GM12872 (cell line): ENCODE results near the gene B9D1.

ENCODE experiments used
- TF ChIP-seq, protein P1 (sequence below): IDR thresholded peaks from 3 replicates; pipeline ENCODE4 v1.5.1; 2011; ENCODE audit warnings: low read depth, mild to moderate bottlenecking, low read length, moderate library complexity; ENCODE audit not compliant: insufficient read depth

B9D1 gene

DNA sequence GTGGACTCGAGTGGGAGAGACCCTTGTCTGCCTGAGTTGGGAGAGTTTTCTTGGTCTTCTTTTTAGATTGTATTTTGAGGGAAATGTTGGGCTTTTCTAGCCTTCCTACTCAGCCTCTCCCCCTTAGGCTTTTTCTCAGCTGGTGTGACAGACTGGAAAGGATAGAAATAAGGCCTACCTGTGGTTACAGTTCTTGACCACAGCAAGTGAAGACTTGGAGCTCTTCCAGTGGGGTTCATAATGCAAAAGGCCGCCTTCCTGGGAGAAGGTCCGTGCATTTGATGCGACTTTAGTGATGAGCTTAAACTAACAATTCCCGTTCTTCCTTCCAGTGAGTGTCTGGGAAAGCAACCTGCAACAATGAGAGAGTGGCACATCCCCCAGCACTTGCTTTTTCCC lies 56.8 kb downstream of the B9D1 start:
- TF ChIP-seq, protein P1, sequence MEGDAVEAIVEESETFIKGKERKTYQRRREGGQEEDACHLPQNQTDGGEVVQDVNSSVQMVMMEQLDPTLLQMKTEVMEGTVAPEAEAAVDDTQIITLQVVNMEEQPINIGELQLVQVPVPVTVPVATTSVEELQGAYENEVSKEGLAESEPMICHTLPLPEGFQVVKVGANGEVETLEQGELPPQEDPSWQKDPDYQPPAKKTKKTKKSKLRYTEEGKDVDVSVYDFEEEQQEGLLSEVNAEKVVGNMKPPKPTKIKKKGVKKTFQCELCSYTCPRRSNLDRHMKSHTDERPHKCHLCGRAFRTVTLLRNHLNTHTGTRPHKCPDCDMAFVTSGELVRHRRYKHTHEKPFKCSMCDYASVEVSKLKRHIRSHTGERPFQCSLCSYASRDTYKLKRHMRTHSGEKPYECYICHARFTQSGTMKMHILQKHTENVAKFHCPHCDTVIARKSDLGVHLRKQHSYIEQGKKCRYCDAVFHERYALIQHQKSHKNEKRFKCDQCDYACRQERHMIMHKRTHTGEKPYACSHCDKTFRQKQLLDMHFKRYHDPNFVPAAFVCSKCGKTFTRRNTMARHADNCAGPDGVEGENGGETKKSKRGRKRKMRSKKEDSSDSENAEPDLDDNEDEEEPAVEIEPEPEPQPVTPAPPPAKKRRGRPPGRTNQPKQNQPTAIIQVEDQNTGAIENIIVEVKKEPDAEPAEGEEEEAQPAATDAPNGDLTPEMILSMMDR = no peak

DNA sequence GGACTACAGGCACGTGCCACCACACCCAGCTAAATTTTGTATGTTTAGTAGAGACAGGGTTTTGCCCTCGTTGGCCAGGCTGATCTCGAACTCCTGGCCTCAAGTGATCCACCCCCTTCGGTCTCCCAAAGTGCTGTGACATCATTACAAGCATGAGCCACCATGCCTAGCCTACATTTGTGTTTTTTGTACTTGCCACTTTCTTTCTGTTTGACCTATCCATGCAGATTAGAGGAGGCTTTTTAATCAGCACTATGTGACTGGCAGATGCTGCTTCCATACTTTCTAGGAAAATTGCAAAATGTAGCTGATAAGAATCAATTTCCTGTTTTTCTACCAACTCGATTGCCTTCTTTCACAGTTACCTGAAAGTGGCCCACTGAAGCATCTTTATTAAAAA lies 57.3 kb downstream of the B9D1 start:
- TF ChIP-seq, protein P1 = no peak

DNA sequence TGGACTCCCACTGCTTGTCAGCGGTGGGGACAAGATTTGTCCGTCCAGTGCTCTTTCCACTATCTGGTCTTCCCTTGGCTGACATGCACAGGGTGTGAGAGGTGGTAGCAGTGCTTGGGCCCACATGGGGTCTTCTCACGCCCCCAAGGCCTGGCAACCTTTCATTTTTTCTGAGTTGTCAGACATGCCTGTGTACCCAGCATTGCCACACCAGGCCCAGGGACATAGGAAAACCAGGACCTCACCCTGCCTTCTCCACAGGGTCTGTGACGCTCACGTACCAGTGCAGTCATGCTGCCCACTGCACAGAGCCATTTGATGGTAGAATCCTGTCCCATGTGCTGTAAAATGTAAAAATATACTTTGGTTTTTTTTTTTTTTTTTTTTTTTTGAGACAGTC lies 57.8 kb downstream of the B9D1 start:
- TF ChIP-seq, protein P1 = no peak

DNA sequence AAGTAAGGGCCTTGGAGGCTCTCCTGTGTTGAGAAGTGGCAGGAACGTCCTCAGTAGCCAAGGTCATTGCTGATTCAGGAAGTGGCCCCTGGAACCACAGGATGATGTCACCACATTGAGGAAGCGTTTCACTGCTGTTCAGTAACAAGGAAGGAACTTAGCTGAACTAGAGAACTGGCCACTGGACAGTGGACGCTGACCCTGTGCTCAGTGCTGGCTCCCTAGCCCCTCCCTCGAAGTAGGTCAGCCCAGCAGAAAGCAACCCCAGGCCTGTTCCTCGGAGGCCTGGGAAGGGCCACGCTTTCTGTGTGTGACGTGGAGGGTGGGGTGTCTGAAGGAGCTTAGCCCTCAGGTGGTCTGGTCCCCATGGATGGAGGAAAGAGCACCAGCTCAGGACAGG lies 58.3 kb downstream of the B9D1 start:
- TF ChIP-seq, protein P1 = no peak

DNA sequence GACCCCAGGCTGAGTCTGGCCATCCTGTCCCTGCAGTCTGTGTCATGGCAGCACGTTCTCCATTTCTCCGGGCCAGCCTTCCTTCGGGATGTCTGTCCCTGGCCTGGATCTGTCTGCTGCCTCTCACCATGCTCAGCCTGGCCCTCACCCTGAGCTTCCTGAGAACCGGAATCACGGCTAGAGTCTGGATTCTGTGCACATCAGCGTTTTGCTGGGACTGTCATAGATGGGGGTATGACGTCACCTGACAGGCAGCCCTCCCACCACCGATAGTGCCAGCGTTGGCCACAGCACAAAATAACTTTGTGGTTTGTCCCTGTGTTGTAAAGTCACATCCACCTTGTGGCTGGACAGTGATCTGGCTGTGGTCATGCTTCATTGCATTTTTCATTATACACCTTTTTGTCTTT lies 59.2 kb downstream of the B9D1 start:
- TF ChIP-seq, protein P1 = no peak

DNA sequence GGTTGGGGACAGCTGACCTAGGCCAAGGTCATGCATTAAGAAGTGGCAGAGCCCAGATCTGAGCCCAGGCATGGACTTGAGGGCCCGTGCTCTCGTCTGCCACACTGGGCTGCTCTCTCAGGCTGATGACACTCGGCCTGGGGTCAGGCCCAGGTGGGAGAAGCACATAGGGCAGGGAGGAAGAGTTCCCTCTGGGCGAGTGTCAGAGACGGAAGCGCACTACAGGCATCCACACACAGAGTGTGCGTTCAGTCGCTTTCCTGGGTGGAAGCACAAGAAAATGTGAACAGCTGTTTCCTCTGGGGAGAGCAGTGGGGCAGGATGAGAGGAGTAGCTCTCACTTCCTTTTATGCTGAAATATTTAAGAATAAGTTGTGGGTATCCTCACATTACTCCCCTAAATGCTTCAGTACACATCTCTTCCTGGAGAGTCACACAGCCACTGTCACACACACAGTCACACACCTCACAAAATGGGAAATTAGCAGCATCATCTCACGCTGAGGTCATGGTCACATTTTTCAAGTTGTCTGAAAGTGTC lies 59.7 kb downstream of the B9D1 start:
- TF ChIP-seq, protein P1 = no peak

DNA sequence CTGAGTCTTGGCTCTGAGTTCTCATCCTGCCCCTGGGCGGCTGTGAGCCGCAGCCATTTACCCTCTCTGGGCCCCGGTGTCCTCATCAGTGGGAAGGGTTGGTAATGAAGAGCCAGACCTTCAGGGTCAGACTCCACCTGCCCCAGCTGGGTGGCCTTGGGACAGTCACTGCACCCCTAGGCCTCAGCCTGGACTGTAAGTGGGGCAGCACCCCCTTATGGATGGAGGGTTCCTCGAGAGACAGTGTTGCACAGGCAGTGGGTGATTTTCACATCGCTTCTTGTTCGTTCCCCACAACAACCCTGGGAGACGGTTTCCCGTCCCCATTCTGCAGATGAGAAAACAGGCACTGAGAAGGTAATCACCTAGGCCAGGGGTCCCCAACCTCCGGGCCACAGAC lies 60.5 kb downstream of the B9D1 start:
- TF ChIP-seq, protein P1 = no peak
